HG03159 (cell line): ENCODE data around the gene FARS2.

Experiments used
- ATAC-seq: cut with Tn5 transposase; IDR thresholded peaks from one replicate; pipeline ENCODE4 v1.9.1; 2021; ENCODE audit warnings: mild to moderate bottlenecking, moderate library complexity; ENCODE audit not compliant: unreplicated experiment

Gene FARS2

DNA sequence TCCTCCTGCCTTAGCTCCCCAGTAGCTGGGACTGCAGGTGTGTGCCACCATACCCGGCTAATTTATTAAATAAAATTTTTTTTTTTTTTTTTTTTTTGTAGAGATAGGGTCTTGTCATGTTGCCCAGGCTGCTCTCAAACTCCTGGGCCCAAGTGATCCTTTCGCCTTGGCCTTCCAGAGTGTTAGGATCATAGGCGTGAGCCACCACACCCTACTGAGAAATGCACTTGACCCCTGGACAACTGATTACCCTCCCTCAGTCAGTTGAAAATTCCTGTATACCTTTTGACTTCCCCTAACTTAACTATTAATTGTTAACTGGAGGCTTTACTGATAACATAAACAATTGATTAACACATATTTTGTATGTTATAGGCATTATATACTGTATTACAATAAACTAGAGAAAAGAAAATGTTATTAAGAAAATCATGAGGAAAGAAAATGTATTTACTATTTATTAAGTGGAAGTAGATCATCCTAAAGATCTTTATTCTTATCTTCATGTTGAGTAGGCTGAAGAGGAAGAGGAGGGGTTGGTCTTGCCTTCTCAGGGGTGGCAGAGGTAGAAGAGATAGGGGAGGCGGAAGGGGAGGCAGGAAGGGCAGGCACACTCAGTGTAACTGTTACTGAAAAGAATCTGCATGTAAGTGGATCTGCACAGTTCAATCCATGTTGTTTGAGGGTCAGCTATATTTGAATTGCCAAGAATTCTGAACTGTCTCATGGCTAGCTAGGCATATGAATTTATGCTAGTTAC, 104.3 kb downstream of the FARS2 start:
- ATAC-seq, result no peak

DNA sequence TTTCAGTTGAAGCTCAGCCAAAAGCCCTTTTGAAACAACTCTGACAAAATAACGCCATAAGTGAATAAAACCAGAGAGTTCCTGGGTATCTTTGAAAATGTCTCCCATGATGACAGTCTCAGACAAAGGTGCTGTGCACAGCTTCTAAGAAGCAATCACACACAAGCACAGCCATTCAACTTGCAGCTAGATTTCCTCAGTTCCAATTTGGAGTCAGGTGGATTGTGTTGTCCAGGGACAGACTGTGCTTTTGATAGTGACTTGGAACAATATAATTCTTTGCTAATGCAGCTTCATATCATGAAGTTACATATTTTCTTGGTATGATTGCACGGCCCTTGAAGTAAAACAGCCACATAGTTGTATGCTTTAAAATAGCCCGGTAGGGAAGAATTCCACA, 105.6 kb downstream of the FARS2 start:
- ATAC-seq, result no peak

DNA sequence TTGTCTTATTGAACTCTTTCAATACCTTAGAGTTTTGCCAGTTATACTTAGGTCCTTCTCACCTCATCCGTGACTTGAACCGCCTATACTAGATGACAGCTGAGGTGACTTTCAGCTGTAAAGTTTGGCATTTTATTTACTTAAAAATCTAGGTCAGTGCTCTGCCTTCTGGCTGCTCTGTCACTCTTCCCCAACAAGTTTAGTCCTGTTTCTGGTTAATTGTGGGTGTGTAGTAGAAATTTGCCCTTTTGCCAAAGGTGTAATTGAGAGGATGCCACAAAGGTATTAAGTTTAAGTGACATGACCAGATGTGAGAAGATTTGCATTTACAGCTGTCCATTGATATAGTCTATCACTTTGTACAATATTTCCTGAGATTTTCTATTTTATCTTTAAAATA, 106.2 kb downstream of the FARS2 start:
- ATAC-seq, result no peak

DNA sequence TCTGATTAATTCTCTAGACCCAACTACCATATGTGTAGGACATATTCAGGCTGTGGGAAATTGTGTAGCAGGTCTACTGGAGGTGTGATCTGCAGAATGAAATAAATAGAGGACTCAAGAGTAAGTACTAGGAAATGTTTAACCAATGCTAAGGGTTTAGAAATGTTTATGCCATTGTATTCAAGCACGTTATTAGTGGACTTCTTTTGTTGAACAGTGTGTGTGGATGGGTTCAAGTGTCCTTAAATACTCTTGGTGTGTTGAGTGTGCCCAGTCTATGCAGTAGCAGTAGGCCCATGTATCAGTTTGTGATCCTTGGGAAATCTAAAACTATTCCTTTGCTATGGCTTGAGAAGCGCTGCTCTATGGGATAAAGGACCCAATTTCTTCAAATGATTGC, 112.1 kb downstream of the FARS2 start:
- no peak for ATAC-seq

DNA sequence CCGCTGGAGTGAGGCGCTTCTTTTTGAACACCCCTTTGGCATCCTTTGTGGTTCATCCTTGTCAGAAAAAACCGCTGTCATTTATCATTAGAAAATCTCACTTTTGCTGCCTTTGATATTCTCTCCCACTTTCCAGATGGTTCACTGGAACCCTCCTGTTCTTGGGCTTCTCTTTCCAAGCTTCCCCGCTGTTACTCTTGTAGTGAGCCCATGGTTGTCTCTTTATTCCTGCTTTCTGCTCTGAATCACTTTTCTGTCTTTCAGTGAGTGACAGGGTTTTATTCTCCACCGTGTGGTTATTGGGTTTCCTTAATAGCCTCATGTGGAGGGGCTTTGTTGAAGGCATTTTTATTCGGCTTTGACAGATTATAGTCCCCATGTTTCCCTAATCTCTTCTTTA, 117.0 kb downstream of the FARS2 start:
- no peak for ATAC-seq

DNA sequence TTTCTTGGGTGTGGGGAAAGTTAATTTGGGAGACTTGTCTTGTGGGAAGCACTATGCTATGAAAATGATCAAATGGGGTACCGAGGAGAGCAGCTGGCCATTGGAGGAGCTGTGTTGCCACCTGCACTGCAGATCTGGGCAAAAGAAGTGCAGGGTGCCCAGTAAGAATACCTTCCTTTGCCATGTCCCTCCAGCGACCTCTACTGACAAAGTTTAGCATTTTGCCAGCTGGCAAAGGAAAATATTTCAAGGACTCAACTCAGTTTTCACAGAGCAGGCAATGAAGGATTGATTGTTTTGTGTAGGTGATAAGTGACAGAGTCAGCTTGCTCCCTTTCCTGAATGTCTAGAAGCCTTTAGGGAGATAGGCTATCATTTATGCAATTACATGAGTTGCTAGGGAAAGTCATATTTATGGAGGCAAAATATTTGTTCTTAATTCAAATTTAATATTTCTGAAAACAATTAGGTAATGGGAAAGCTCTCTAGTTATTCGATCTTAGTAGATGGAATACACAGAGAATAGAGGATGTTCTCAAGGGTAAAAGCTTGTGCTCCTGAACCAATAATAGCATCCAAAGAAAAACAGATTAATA, 118.4 kb downstream of the FARS2 start:
- no peak for ATAC-seq

DNA sequence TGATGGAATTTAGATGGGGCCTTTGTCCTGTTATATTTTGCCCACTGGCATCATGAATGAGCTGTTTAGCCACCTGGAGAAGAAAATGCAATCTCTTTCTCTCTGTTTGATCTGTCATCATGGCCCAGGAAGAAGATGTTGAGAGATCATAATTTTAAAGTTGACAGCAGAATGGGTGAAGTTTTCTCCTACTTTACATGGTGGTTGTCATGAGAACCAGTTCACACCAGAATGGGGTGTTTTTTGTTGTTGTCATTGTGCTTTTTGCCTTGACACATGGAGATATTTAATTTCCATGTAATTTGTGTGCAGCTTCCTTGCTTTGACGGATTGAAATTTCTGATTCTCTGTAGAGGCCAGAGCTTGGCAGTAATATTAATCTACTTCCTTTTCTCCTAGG, 122.5 kb downstream of the FARS2 start:
- no peak for ATAC-seq

DNA sequence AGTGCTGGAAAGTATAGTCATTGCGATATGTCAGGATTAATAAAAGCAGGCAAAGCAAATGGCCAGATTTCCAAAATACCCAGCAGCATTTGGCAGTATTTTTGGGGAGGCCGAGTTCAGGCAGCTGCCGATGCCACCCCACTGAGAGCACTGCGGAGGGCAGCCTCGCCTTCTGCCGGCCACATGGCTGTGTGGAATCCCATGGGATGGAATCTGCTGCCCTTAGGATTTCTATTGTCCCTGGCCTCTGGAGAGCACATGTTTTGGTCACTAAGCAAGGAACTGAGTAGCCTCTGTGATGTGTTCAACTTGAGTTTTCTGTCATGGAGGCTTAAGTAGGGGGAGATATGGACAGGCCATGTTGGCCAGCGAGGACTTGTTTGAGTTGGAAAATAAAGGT, 123.0 kb downstream of the FARS2 start:
- ATAC-seq, result no peak

DNA sequence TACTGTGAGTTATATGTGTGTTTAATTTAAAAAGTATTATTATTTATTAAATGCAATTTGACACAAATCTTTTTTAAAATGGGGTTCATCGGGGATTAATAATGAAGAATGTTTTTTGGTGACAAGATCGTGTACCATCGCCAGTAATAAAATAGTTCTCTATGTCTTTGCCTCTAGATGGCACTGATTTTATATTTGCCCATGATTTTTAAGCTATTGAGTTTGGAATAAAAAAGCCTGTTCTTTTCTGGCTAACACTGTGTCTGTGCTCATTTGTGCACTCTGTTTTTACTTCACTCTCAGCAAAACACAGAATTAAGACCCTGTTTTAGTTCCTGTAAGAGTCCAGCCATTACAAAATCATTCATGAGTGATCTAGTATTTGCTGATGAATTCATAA, 127.0 kb downstream of the FARS2 start:
- ATAC-seq, result no peak

DNA sequence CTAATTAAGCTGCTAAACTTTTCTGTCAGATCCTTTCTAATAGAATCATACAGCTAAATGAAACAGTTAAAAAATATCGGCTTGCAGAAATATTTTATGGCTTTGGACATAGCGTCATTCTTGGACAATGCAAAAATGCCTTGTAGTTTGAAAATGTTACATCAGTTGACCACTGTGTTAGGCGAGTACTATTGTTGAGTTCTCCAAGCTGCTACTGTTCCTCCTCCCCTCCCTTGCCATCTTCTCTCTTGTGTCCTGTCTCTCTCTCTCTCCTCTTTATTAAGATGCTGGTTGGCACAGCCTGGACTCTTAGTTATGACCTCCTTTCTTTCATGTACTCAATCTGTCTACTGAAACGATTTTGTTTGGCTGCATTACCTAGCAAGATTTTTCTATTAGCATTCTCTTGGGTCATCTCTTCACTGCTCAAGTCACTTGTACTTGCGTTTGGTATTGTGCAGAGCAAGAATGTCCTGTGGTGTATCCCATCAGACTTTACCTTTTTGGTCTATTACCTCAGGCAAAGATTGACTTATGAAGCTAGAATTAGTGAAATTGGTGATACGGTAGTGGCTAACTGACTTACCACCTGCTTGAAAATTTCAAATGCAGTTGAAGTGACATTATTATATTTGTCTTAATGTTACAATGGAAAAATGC, 127.9 kb downstream of the FARS2 start:
- no peak for ATAC-seq

DNA sequence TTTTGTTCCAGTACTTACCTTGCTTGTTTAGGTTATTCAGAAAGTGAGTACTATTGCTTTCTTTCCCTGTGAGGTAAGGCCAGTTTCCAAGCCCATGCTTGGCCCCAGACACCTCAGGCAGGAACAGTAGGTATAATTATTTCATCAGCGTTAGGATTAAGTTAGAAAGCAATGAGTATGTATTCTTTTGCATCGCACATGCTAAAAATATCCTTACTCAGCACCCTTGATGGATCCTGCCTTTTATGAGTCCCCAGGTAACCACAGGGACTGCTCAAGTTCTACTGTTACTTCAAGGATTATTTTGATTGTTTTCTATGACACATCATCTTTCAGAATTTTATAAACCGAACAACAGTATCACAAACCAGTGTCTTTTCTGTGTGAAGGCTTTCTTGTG, 128.9 kb downstream of the FARS2 start:
- no peak for ATAC-seq

DNA sequence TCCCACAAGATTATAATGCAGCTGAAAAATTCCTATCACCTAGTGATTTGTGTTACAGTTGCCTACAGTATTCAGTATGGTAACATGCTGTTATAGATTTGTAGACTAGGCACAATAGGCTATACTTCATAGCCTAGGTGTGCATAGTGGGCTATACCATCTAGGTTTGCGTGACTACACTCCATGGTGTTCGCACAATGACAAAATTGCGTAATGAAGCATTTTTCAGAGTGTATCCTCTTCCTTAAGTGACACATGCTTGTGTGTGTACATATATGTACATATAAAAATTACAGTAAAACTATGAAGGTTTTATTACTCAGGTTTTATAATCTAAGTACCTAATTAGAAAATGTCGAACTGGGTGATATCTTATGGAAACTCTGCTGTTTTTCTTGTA, 133.0 kb downstream of the FARS2 start:
- ATAC-seq, result no peak

DNA sequence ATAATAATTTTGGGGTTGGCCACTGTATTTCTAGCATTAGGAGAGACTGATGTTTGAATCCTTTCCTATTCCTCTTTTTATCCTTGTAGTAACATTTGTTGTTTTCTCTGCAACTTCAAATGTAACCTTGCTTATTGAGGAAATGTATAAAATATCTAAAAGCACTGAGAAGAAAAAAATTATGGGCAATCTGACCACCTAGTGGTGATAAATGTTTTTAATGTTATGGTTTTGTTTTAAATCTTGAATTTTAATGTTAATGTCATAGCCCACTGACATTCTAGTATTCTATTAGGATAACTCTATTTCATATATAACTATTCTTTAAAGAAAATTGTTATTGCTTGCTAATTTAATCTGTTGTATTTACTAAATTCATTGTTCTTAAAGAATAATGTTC, 134.4 kb downstream of the FARS2 start:
- ATAC-seq, result no peak

DNA sequence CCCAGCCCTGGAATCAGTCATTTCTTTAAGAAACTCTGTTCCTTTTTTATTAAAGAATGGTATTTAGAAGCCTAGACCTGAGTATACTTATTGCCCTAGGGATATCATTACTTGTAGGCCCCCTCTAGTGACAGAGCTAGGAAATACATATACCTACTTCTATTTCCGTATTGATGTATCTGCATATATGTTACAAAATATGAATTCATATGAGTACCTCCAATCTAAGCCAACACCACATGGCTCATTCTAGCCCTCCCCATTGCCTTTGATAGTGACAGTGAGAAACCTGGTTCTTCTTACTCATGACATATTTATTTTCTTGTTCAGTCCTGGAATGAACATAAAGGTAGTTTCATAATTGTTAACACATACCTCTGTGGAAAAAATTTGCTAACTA, 137.2 kb downstream of the FARS2 start:
- peak; percentile 61 for ATAC-seq

DNA sequence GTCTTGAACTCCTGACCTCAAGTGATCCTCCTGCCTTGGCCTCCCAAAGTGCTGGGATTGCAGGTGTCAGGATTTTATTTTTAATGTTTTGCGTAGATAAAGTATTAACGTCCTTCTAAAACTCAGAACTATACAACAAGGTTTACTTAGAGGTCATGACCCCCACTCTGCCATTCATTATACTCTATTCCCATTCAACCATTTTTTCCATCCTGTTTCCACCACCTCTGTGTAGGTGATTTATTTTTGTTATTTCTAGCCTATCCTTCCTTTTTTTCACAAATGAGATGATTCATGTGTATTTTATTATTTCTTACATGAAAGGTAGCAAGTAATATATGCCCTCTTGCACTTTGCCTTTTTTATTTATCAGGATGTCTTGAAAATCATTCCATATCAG, 138.1 kb downstream of the FARS2 start:
- no peak for ATAC-seq

DNA sequence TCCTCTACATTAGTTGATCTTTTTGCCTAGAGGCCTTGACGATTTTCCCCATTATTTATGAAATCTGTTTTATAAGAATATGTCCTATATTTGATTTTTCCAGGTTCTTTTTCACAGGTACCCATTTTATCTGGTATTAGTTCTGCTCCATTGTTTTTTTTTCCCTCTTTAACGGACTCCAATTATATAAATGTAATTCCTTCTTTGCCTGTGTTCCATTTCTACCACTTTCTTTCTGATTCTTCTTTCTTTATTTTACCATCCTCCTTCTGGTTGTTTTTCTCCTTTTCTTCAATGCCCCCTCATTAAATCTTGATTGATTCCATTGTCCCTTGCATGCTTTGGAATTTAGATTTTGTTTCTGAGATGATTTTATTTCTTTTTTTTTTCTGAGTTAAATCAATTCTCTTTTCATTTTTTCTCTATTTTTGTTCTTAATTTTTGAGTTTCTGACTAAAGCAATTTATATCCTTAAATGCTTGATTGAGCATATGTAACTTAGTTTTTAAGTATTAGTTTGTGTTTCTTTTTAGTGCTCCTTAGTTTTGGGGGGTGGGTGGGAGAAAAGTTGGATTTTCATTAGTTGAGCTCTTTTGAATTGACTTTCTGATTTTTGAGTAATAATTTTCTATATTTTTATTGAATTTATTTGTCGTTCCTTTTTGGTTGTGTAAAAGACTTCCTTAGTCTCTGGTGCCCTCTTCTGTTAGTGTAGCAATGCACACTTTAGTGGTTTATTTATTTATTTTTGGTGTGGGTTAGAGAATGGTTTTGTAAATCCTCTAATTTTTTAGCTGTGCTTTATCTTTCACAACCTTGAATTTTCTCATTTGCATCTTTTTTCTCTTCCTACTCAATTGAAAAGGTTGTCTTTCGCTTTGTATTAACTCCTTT, 140.8 kb downstream of the FARS2 start:
- no peak for ATAC-seq

DNA sequence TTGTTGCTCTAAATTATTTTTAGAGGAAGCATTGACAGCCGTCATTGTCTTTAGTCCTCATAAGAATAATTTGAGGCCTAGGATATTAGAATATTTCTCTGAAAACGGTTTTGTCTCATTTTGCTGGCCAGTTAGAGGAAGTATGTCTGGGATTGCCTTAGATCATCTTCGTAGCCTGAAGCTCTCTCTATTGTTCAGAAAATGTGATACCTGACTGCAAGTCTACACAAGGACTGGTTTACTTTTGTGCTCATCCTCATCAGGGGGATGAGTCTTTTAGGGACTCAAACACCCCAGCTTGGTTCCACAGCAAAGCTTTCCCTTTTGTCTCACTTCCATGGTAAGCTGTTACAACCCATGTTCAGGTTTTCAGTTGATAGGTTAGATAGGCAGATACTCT, 141.8 kb downstream of the FARS2 start:
- no peak for ATAC-seq

DNA sequence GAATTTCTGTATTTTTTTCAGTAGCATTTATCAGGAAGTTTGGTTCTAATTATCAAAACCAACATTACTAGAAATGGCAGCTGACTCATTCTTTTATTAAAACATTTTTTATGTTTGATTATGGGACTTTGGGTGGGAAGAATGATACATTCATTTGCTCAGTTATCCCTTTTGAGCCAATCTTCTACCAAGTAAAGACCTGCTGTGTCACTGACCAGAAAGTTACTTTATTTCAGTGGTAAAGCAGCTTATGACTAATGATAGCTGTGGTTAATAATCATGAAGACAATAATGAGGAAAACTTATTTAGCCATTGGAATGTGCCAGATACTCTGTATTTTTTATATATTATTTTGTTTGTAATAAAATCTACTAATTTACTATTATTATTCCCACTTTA, 142.3 kb downstream of the FARS2 start:
- ATAC-seq, result no peak

DNA sequence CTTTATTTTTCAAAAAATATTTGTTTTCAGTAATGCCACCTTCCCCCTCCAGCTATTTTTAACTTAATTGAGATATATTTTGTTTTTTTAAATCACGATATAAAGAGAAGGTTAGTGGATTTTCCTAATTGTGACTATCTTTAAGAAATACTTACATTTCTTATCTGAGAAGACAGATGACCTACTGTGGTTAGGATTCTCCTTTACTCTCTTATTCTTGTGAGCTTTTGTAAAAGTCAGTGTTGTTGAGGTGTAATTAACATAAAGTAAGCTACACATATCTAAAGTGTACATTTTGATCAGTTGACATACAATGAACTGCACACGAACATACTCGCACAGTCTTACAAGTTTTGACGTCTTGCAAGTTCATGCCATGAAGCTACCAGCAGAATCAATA, 144.7 kb downstream of the FARS2 start:
- no peak for ATAC-seq

DNA sequence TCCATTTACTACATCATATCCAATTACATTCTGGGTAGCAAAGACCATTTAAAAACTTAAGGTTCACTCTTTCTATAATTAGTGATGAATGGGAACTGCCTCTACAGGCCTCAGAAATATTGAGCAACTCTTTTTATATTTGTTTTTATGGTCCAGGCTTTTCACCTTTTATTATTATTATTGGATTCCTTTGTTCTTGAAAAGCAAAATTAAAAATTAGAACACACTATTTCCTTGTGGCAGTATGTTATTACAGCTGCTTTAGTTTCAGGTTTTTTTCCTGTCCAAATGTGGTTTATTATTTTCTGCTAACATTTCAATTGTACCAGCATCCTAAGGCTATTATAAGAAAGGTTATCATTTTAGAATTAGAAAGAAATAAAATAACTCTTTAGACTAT, 150.1 kb downstream of the FARS2 start:
- ATAC-seq, result no peak

DNA sequence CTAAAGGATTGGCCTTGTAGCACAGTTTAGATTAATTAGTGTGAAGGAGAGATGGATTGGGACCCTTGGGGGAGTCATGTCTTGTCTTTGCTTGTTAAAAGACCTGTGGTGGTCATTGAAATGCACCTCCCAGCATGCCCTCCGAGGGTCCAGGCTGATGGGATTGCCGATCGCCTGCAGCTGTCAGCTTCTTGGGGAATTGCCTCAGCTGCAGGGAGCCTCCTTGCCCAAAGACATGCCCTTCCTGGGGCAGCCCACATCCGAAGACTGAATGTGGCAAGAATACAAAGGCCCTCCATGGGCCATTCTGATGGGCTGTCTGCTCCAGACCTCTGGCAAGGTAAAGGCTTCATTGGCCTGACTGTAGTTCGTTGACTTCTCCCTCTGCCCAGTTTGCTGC, 150.7 kb downstream of the FARS2 start:
- no peak for ATAC-seq
